MCF 10A (cell line): ENCODE data around the gene FOXL1. TPM values are rescaled to one million over a fixed set of nuclear protein-coding genes. Genes with fewer than 3 reads are reported as not detected.

Experiments used
- BruUV-seq: library from RNA; stranded (reverse); fragments of 400-500 nt; replicated peaks from 2 replicates; lab custom pipeline; 2021; lab: Mats Ljungman, UMichigan
- CTCF ChIA-PET: fragments of 300-600 bp; sonication (Branson Sonifier 250); formaldehyde crosslinking; extraction: SDS; loops from one replicate; lab custom pipeline; 2021; ENCODE audit warnings: antibody characterized with exemption, inconsistent platforms; lab: Yijun Ruan, JAX
- POLR2A ChIA-PET: fragments of 300-600, 350-650 bp; sonication (Branson Sonifier 250); formaldehyde crosslinking; extraction: SDS; loops from one replicate; lab custom pipeline; 2020; ENCODE audit warnings: antibody characterized with exemption, inconsistent platforms; lab: Yijun Ruan, JAX
- DNase-seq: peaks from one replicate; pipeline ENCODE4 v3.0.0-alpha.2; 2018; ENCODE audit not compliant: unreplicated experiment
- H3K27ac Mint-ChIP-seq: one replicate; pipeline ENCODE4 v1.8.0; 2022; ENCODE audit warnings: mild to moderate bottlenecking, low read depth, mixed read lengths; ENCODE audit not compliant: unreplicated experiment
- H3K27me3 Mint-ChIP-seq: one replicate; pipeline ENCODE4 v1.8.0; 2022; ENCODE audit warnings: mixed read lengths; ENCODE audit not compliant: insufficient read depth, unreplicated experiment
- H3K36me3 Mint-ChIP-seq: one replicate; pipeline ENCODE4 v1.8.0; 2022; ENCODE audit warnings: mild to moderate bottlenecking, moderate library complexity, mixed read lengths; ENCODE audit not compliant: insufficient read depth, unreplicated experiment
- H3K4me1 Mint-ChIP-seq: one replicate; pipeline ENCODE4 v1.8.0; 2022; ENCODE audit warnings: mixed read lengths; ENCODE audit not compliant: insufficient read depth, unreplicated experiment
- H3K4me3 Mint-ChIP-seq: one replicate; pipeline ENCODE4 v1.8.0; 2022; ENCODE audit warnings: mild to moderate bottlenecking, moderate library complexity, mixed read lengths; ENCODE audit not compliant: unreplicated experiment
- H3K9me3 Mint-ChIP-seq: one replicate; pipeline ENCODE4 v1.8.0; 2022; ENCODE audit warnings: mixed read lengths; ENCODE audit not compliant: unreplicated experiment
- intact Hi-C: fragments of 100-400 bp; cut with micrococcal nuclease; formaldehyde crosslinking; loops from 2 replicates; pipeline ENCODE4 v1.14.1; 2022
- total RNA-seq: library from RNA; stranded (reverse); gene quantifications from 2 replicates; pipeline ENCODE4 v1.2.3, GENCODE V29; 2022
- TF ChIP-seq, protein P1 (sequence below): fragments of 200-600 bp; IDR thresholded peaks from one replicate; pipeline ENCODE4 v1.8.0; 2022; ENCODE audit warnings: antibody characterized with exemption, mild to moderate bottlenecking; ENCODE audit not compliant: unreplicated experiment

The FOXL1 gene
- total RNA-seq, 1 experiment from 2014 or later, result 4.9 TPM

DNA sequence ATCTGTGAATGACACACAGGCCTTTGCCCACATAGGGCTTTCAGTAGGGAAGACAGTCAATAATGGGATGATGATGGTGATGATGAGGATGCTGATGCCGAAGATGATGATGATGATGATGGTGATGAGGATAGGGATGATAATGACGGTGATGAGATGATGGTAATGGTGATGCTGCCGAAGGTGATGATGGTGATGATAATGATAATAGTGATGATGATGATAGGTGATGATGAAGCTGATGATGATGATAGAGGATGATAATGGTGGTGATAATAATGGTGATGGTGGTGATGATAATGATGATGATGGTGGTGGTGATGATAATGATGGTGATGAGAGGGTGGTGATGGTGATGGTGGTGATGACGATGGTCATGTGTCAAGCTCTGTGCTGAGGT is 12.9 kb downstream of the FOXL1 start:
- no TSS peak for BruUV-seq
- TF ChIP-seq, protein P1, sequence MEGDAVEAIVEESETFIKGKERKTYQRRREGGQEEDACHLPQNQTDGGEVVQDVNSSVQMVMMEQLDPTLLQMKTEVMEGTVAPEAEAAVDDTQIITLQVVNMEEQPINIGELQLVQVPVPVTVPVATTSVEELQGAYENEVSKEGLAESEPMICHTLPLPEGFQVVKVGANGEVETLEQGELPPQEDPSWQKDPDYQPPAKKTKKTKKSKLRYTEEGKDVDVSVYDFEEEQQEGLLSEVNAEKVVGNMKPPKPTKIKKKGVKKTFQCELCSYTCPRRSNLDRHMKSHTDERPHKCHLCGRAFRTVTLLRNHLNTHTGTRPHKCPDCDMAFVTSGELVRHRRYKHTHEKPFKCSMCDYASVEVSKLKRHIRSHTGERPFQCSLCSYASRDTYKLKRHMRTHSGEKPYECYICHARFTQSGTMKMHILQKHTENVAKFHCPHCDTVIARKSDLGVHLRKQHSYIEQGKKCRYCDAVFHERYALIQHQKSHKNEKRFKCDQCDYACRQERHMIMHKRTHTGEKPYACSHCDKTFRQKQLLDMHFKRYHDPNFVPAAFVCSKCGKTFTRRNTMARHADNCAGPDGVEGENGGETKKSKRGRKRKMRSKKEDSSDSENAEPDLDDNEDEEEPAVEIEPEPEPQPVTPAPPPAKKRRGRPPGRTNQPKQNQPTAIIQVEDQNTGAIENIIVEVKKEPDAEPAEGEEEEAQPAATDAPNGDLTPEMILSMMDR, result no peak
- intact Hi-C loops, result loop anchor here (2.0 to 5.0 kb wide), 2 partner anchors 14 to 171 kb away; no protein-coding TSS in a partner anchor
- Mint-ChIP-seq H3K9me3 (peaks cover 8% of the 10 kb centered on the region), H3K4me1 (no peaks in the 10 kb centered on the region), H3K27ac (no peak overlapping the region), H3K4me3 (no peak overlapping the region), H3K27me3 (no peaks in the 10 kb centered on the region), H3K36me3 (no peaks in the 10 kb centered on the region)
- ChIA-PET CTCF (interaction anchor here (1.0 to 1.1 kb wide), 2 partner anchors 15 to 20 kb away, joined by 3 to 4 read pairs; no protein-coding TSS in a partner anchor), POLR2A (interaction anchor here (1.1 to 1.5 kb wide), 3 partner anchors 10 to 73 kb away, joined by 3 to 5 read pairs (median 4); no protein-coding TSS in a partner anchor)
- DNase-seq, result no peak

DNA sequence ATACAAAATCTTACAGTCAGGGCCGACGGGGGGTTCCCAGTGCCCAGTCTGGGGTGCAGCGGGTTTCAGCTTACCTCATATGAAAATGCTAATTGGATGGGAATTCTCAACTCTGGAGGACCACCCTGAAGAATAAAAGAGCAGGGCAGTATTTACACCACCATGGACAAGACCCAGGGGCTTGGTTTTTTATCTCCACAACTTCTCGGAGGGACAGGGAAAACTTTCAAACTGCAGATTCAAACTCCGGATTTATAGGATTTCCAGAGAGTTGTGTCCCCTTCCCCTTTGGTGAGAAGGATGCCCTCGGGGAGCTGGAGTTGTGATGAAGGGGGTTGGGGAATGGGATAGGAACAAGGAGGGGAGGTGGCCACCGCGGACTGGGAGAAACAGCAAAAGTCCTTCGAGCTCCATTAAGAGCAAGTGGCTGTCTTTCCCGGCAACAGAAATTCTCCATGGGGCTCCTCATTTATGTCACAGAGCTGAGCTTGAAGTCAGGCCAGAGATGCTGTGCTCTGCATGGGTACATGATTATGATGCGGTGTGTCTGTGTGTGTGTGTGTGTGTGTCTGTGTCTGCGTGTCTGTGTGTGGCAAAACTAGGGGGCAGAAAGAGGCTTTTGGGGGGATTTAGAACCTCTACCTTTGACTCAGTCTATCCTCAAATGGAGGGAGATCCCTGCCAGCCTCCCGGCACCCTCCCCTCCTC is 15.7 kb downstream of the FOXL1 start:
- H3K27me3 Mint-ChIP-seq, result no peaks in the 10 kb centered on the region
- no peak overlapping the region for H3K27ac Mint-ChIP-seq
- no TSS peak for BruUV-seq
- peaks cover 5% of the 10 kb centered on the region for H3K4me1 Mint-ChIP-seq
- CTCF ChIA-PET, result interaction anchor here (0.6 to 1.5 kb wide), 2 partner anchors 469 to 875 kb away, joined by 3 to 6 read pairs; no protein-coding TSS in a partner anchor
- intact Hi-C loops, result loop anchor here (5.0 kb wide), 1 partner anchor 168 kb away; no protein-coding TSS in a partner anchor
- no peak for DNase-seq
- H3K9me3 Mint-ChIP-seq, result peaks cover 14% of the 10 kb centered on the region
- TF ChIP-seq, protein P1, result no peak
- POLR2A ChIA-PET, result no interaction called here
- no peak overlapping the region for H3K4me3 Mint-ChIP-seq
- no peaks in the 10 kb centered on the region for H3K36me3 Mint-ChIP-seq

DNA sequence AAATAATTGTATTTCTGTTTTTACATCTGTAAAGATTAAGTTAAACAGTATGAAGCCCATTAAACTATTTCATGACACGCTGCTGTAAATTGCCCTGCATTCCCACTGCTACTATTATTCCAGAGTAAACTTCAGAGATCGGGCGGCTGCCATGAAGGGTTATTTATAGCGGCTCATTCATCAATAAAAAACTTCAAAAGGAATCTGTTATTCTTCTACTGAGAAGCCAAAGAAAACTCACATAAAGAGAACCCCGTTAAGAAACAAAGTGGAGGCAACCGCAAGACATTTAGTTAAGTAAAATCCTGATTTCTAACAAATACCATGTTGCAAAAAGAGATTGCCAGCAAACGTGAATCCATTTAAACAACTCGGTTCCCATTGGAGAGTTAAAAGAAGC is 16.4 kb downstream of the FOXL1 start:
- TF ChIP-seq, protein P1, result no peak
- CTCF ChIA-PET, result no interaction called here
- no TSS peak for BruUV-seq
- no peaks in the 10 kb centered on the region for H3K27me3 Mint-ChIP-seq
- POLR2A ChIA-PET, result no interaction called here
- DNase-seq, result no peak
- H3K4me1 Mint-ChIP-seq, result peaks cover 5% of the 10 kb centered on the region
- intact Hi-C loops, result loop anchor here (5.0 kb wide), 1 partner anchor 168 kb away; no protein-coding TSS in a partner anchor
- no peaks in the 10 kb centered on the region for H3K36me3 Mint-ChIP-seq
- H3K9me3 Mint-ChIP-seq, result peaks cover 14% of the 10 kb centered on the region
- no peak overlapping the region for H3K27ac Mint-ChIP-seq
- no peak overlapping the region for H3K4me3 Mint-ChIP-seq

DNA sequence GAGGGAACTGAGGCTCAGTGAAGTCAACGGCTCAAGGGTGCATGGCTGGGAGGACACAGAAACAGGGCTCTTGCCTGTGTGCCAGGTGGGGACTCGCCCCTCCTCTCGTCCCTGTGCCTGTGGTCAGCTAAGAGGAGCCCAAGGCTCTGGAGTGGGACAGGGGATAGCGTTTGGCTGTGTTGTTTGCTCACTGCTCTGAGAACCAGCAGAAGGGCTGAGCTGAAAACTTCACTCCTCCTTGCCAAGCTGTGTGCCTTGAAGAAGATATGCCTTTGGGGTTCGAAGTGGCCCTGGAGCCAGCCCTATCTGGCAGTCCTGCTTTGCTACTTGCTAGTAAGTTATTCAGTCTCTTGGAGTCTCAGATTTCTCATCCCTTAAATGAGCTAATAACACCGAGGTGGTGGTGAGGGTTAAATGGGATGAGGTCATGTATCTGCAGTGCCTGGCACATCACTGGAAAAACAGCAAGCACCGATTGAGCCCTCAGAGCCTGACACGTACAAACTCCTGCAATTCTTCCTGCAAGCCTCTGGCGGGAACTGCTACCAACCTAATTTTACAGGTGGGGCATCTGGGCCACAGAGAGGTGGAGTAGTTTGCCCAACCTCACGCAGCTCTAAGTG is 17.7 kb downstream of the FOXL1 start:
- H3K4me1 Mint-ChIP-seq, result peaks cover 5% of the 10 kb centered on the region
- ChIA-PET CTCF (interaction anchor here (0.6 kb wide), 2 partner anchors 31 to 763 kb away, joined by 3 read pairs; no protein-coding TSS in a partner anchor), POLR2A (no interaction called here)
- no peak overlapping the region for H3K4me3 Mint-ChIP-seq
- no TSS peak for BruUV-seq
- TF ChIP-seq, protein P1, result no peak
- intact Hi-C loops, result no loop called here
- no peak for DNase-seq
- H3K27ac Mint-ChIP-seq, result no peak overlapping the region
- H3K36me3 Mint-ChIP-seq, result no peaks in the 10 kb centered on the region
- H3K9me3 Mint-ChIP-seq, result peaks cover 12% of the 10 kb centered on the region
- no peaks in the 10 kb centered on the region for H3K27me3 Mint-ChIP-seq
